NCI-H1048 (cell line): Measurements from ENCODE around the gene PCLAF.
"Not testable (repeated sequence)": the region's sequence is repeated elsewhere in the genome, so short reads cannot be mapped to it uniquely, and the experiment has no call there.

Experiments used
- DNase-seq: peaks from one replicate; lab custom pipeline; 2025; lab: John Stamatoyannopoulos, UW

Gene PCLAF

DNA sequence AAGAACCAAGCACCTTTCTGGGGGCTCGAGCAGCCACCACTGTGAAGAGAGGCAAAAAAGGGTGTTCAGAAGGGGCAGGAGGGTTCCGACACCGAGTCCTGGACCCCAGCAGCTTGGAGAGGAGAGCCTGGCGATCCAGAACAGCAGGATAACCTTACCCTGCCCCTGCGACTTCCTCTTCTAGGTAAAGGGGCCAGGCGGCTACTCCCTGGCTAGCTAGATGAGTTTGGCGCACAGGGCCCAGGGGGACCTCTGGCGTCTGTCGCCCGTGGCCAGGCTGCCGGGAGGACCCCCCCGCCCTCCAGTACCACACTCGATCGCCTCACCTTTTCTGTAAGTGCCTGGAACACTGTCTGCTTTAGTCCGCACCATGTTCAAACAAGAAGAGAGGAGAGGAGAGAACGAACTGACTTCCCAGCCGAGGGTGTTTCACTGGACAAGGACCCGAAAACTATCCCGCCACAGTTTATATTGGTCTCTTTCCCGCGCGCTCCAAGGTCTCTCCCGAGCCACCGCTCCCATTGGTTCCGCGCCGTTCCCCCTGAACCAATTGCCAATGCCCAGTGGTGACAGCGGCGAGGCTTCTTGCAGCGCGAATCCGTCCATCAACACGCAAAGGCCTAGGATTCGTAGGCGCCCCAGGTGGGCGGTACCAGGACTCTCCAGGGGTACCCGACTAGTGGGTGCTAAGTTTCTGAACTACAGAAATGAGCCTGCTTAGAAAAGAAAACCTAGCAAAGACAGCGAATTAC, at the start of gene PCLAF:
TSS of gene PCLAF (minus strand) at position 442 of the 752 bp plus-strand sequence. CDS start at position 372, 70 bp downstream.
- DNase-seq = peak; percentile 93

GRCh38 chr15:64430000-64430735, 48.9 kb upstream of the PCLAF start:
- no peak for DNase-seq

DNA sequence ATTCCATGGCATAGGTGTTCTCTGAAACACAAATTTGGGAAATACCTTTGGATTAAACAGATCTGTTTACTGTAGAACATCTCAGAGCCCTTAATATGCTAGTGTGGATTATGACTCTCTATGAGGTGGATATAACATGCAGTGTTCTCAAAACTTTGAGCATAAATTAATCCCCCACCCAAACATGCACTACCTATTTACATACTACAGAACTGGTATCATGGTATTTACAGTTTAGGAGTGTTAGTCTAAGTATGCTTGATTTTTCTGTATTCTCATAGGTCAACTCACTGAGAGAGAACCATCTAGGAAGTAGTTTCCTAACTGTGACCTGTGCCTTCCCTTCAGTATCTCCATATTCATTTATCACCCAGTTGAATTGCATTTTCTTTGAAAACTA, 48.2 kb upstream of the PCLAF start:
- no peak for DNase-seq

DNA sequence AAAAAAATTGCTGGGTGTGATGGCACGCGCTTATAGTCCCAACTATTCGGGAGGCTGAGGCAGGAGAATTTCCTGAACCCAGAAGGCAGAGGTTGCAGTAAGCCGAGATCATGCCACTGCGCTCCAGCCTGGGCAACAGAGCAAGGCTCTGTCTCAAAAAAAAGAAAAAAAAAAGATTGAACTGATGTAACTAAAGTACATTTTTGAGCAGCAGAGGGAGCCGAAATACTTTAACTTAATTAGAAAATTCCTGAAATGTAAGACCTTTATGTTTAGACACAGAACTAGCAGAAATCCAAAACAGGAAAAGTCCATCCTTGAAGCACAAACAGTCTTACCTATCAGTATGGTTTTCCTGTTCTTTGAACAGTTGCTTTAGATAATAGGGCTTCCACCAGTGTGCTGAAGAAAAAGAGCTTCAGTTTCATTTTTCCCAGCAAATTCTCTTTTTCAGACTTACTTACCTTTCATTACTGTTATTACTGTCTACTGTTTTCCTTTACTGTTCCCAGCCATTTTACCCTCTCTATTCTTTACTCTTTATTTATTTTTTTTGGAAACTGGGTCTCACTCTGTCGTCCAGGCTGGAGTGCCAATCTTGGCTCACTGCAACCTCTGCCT, 45.7 kb upstream of the PCLAF start:
- no peak for DNase-seq

DNA sequence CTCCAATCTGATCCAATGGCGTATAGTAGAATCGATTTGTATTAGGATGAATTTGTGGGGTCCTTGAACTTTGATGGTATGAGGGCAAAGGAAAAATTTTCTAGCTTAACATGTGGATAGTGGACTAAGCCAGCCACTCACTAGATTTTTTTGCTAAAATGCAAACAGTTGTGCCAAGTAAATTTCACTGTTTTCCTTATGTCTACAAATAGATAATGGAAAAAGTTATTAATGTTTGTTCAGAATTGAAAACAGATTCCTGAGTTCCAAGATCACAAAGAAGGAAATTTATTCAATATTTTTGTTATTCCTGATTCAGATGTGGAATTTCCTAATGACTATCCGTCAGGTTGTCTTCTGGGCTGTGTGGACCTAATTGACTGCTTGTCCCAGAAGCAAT, 44.0 kb upstream of the PCLAF start:
- no peak for DNase-seq

DNA sequence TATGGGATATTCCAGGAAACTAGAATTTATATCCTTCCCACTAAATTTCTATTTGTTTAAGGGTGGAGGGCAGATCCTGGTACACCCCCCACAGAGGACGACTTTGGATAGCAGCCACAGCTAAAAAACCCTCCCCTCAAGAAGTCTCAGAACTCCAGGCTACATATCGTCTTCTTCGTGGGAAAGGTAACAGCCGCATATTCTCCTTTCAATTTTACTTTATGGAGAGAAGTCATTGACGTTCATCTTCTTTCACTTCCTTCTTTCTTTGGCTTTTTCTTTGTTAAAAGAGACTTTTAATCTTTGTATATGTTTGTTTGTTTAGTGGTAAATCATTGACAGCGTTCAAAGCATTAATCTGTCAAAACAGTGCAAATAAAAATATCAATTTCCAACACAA, 42.7 kb upstream of the PCLAF start:
- DNase-seq = no peak

DNA sequence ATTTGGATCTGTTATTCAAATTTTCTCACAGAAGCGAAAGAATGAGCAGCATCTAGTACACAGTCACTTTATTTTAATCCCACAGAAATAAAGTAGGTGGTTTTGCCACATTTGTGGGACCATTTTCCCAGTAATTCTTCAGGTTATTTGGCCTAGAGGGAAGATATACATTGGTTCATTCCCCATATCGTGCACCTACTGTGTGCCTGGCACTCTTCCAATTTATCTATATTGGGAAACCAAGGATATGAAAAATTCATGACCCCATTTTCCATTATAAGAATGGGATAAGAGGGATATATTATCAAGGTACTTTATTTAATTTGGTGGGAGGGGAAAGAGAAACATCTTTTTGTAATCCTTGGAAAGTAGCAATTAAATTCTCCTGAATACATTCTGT, 41.5 kb upstream of the PCLAF start:
- DNase-seq = no peak

DNA sequence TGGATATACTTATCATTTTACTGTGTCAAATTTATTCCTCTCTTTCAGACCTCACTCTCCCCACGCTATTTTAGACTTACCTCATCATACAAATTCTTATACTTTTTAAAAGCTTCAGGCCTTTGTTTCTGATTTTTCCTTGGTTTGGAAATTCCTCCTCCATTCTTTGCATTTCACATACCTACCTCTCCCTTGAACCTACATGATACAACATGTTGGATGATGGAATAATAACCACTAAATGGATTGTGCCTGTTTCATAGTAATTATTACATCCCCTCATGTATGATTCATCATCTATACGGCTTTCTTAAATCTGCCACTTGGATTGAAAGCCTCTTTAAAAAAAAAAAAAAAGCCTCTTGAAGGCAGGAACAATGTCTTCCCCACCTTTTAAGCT, 31.0 kb upstream of the PCLAF start:
- DNase-seq = no peak

GRCh38 chr15:64400583-64400982, 19.3 kb upstream of the PCLAF start:
- no peak for DNase-seq

DNA sequence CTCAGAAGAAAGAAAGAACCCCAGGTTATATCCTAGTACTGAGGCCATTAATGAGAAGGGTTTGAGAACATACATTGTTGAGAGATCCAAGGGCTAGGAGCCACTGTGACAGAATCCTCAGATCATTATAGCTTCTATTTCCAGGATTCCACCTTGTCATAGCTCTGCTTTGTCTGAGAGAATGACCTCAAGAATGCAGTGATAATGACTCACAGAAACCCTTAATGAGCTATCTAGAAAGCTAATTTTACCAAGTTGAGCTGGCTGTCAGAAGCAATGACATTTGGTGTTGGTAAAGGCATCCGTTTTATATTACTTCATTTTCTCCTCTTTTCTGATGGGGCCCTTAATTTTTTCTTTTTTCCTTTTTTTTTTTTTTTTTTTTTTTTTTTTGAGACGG, 17.3 kb upstream of the PCLAF start:
- no peak for DNase-seq

GRCh38 chr15:64396789-64397188, 15.5 kb upstream of the PCLAF start:
- DNase-seq = no peak

DNA sequence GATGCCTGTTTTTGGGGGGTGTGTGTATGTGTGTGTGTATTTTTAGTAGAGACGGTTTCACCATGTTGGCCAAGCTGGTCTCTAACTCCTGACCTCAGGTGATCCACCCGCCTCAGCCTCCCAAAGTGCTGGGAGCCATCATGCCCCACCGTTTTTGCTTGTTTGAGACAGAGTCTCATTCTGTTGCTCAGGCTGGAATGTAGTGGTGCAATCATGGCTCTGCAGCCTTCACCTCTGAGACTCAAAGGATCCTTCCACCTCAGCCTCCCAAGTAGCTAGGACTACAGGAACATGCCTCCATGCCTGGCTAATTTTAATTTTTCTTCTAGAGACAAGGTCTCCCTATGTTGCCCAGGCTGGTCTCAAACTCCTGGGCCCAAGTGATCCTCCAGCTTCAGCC, 11.2 kb upstream of the PCLAF start:
- DNase-seq = not testable (repeated sequence)

DNA sequence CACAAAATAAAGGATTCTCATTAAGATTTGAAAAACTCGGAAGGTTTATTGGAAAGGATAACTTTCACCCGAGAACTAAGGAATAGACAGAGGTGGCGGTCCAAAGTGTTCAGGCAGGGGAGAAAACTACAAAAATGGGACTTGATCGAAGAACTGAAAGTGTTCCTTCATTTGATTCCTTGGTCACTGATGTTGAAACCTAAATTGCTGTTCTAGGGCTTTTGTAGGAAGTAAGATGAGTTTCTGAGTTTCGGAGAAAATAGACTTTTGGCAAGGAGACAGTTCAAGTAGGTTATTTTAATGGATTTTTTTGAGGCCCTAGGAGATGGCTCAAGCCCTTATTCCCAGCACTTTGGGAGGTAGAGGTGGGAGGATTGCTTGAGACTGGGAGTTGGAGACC, 7.8 kb upstream of the PCLAF start:
- DNase-seq = no peak

DNA sequence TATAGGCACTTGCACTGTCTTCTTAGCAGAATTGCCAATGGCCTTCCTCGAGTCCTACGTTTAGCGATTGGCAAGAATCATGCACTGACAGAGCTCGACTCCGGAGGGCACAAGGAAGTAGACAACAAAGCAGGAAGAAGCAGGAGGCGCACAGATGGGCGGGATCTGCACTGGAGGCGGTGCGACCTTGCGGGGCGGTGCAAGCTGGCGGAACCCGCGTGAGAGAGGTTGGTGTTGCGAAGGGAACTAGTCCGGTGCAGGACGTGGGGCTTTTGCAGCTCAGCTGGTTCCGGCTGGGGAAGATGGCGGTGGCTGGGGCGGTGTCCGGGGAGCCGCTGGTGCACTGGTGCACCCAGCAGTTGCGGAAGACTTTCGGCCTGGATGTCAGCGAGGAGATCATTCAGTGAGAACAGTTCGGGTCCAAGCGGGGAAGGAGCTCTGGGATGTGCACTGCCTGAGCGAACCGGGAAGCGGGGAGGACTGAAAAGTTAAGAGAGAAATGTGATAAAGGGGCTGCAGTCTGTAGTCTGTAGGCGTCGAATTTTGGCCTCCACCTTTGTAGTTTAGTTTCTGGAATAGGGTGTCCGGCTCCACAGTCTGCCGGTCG, 6.4 kb upstream of the PCLAF start, which contains the start of gene TRIP4:
TSS of gene TRIP4 (plus strand) at position 275 of the 607 bp plus-strand sequence. CDS start at position 303, 28 bp downstream.
- DNase-seq = peak; percentile 89

- no peak for DNase-seq
Measured at GRCh38 chr15:64386291-64386690, 5.0 kb upstream of the PCLAF start.

DNA sequence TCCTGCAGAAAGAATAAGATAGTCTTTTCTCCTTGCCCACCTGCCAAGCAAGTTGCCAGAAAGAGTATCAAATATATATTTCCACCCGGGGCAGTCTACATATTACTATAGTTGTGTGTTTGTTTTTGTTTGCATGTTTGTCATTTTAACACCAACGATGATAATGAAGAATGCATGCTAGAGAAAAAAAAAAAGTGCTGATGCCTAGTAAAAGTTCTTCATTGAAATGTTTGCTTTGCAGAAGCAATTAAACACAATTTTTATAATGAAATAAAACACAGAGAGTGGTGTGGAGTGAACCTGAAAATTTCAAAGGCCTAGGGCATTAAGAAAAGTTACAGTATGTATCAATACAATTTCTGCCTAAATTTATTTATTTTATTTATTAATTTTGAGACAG, 2.5 kb upstream of the PCLAF start:
- DNase-seq = no peak

DNA sequence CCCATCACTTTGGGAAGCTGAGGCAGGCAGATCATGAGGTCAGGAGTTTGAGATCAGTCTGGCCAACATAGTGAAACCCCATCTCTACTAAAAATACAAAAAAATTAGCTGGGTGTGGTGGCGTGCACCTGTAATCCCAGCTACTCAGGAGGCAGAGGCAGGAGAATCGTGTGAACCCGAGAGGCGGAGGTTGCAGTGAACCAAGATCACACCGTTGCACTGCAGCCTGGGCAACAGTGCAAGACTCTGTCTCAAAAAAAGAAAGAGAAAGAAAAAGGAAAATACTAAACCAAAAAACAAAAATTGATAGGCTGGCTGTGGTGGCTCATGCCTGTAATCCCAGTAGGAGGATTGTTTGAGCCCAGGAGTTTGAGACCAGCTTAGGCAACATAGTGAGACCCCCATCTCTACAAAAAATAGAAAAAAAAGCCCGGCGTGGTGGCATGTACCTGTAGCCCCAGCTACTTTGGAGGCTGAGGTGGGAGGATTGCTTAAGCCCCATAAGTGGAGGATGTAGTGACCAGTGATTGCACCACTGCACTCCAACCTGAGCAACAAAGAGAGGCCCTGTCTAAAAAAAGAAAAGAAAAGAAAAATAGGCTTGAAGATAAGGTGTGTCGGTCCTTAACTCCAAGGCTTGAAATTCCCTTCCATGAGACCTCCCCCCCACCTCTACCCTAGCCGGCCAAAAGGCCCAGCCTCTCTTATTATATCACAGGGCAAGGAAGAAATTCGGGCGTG, 941 bp downstream of the PCLAF start:
- not testable (repeated sequence) for DNase-seq

DNA sequence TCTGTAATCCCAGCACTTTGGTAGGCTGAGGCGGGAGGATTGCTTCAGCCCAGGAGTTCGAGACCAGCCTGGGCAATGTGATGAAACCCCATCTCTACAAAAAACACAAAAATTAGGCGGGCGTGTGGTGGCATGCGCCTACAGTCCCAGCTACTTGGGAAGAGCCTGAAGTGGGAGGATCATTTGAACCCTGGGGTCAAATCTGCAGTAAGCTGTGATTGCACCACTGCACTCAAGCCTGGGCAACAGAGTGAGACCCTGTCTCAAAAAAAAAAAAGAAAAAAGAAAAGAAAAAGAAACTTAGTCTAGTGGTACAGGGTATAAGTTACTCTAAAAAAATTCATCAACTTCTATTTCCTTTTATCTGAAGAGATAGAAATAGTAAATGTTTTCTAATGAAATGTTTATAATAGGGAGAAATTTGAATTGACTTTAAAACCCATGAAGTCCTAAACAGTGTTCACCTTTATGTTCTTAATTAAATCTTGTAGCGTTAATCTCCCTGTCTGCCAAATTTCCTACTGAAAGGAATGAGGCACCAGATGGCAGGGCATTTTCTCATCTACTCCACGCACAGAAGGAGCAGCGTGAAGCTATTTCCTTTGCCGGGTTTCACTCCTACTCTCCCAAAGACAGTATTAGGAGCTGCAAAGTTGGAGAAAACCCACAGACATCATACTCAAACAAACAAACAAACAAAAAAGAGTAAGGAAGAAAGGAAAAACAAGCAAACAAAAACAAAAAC, 1.9 kb downstream of the PCLAF start:
- no peak for DNase-seq

DNA sequence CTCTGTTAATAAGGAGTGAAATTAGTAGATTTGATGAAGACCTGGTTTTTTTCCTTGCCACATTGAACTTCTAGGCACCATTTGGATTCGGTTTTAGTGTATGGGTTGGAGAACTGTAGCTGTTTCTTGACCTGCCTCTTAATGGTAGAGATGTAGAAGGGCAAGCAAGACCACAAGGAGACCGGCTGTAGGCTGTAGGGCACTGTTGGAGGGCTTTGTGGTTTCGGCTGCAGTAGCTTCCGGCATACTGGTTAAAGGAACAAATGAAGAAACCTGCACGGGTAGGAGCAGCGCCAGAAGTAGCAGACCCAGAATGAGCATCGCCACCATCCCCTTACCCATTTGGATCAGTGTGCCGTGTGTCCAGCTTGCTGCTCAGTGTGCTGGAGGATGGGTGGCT, 7.9 kb downstream of the PCLAF start:
- DNase-seq = no peak

- not testable (repeated sequence) for DNase-seq
Measured at GRCh38 chr15:64371383-64371782, 9.9 kb downstream of the PCLAF start.

- no peak for DNase-seq
Measured at GRCh38 chr15:64369078-64369607, 12.1 kb downstream of the PCLAF start.
